ENCODE results near the gene GRK5. TPM values are rescaled to one million over a fixed set of nuclear protein-coding genes. Genes with fewer than 3 reads are reported as not detected.

Gene GRK5
- total and polyA plus RNA-seq, 8 donors = 10.9 to 95.9 (median 34.0) TPM

- 30 to 63% (median 47%) methylated on average over 5 of the region's 5 CpGs for WGBS, 5 donors
- H3K36me3 ChIP-seq = peaks cover 0 to 13% (median 8%) of the 10 kb centered on the region in 4 donors
- intact Hi-C loops (cut with DNase I; ENCODE audit: low total_unique reads) = no loop called here
- H3K27me3 ChIP-seq = no peaks in the 10 kb centered on the region
- TF ChIP-seq CTCF (IDR thresholded peaks at IDR 0.05) (no peak), POLR2AphosphoS5 (IDR thresholded peaks at IDR 0.05) (no peak), EP300 (IDR thresholded peaks at IDR 0.05) (no peak), POLR2A (IDR thresholded peaks at IDR 0.05) (no peak)
- no peak for DNase-seq
- H3K4me1 ChIP-seq = peaks cover 8 to 39% (median 26%) of the 10 kb centered on the region in 4 donors
- no peak overlapping the region for H3K4me3 ChIP-seq
- no peaks in the 10 kb centered on the region for H3K9me3 ChIP-seq
- H3K27ac ChIP-seq = peak overlapping the region in 1 of 5 donors; percentile 70
These were observed 292.3 kb downstream of the GRK5 start for GRCh38 chr10:119499677-119500002.

- 43 to 61% (median 57%) methylated on average over 8 of the region's 8 CpGs for WGBS, 5 donors
- peaks cover 0 to 13% (median 8%) of the 10 kb centered on the region in 4 donors for H3K36me3 ChIP-seq
- DNase-seq = no peak
- no peaks in the 10 kb centered on the region for H3K27me3 ChIP-seq
- no peak overlapping the region for H3K4me3 ChIP-seq
- no peaks in the 10 kb centered on the region for H3K9me3 ChIP-seq
- no peak for TF ChIP-seq POLR2AphosphoS5 (IDR thresholded peaks at IDR 0.05)
- no peak for TF ChIP-seq POLR2A (IDR thresholded peaks at IDR 0.05)
- TF ChIP-seq EP300 (IDR thresholded peaks at IDR 0.05) = no peak
- no peak for TF ChIP-seq CTCF (IDR thresholded peaks at IDR 0.05)
- peak overlapping the region in 2 of 5 donors; percentile 9 to 32 for H3K27ac ChIP-seq
- peaks cover 8 to 39% (median 23%) of the 10 kb centered on the region in 4 donors for H3K4me1 ChIP-seq
- intact Hi-C loops (cut with DNase I; ENCODE audit: low total_unique reads) = no loop called here
These were observed 292.9 kb downstream of the GRK5 start for GRCh38 chr10:119500123-119500795.

- Histone ChIP-seq H3K27me3 (no peaks in the 10 kb centered on the region), H3K9me3 (no peaks in the 10 kb centered on the region), H3K36me3 (peaks cover 0 to 13% (median 8%) of the 10 kb centered on the region in 4 donors), H3K4me1 (peaks cover 8 to 44% (median 24%) of the 10 kb centered on the region in 4 donors), H3K27ac (no peak overlapping the region), H3K4me3 (no peak overlapping the region)
- TF ChIP-seq EP300 (IDR thresholded peaks at IDR 0.05) = no peak
- TF ChIP-seq POLR2A (IDR thresholded peaks at IDR 0.05) = no peak
- TF ChIP-seq CTCF (IDR thresholded peaks at IDR 0.05) = no peak
- no peak for TF ChIP-seq POLR2AphosphoS5 (IDR thresholded peaks at IDR 0.05)
- 83 to 94% (median 87%) methylated on average over 6 of the region's 6 CpGs for WGBS, 5 donors
- no peak for DNase-seq
- intact Hi-C loops (cut with DNase I; ENCODE audit: low total_unique reads) = no loop called here
These were observed 293.4 kb downstream of the GRK5 start for GRCh38 chr10:119500821-119501220.

GRCh38 chr10:119501690-119502089 lies 294.3 kb downstream of the GRK5 start:
- H3K9me3 ChIP-seq = no peaks in the 10 kb centered on the region
- H3K4me1 ChIP-seq = peaks cover 8 to 48% (median 25%) of the 10 kb centered on the region in 4 donors
- intact Hi-C loops (cut with DNase I; ENCODE audit: low total_unique reads) = no loop called here
- H3K4me3 ChIP-seq = no peak overlapping the region
- H3K27me3 ChIP-seq = no peaks in the 10 kb centered on the region
- H3K27ac ChIP-seq = peak overlapping the region in 2 of 5 donors; percentile 32 to 34
- TF ChIP-seq POLR2AphosphoS5 (IDR thresholded peaks at IDR 0.05) (no peak), EP300 (IDR thresholded peaks at IDR 0.05) (no peak), CTCF (IDR thresholded peaks at IDR 0.05) (no peak), POLR2A (IDR thresholded peaks at IDR 0.05) (no peak)
- no peak for DNase-seq
- WGBS, 5 donors = 70 to 97% (median 83%) methylated on average over 2 of the region's 2 CpGs
- H3K36me3 ChIP-seq = peaks cover 0 to 13% (median 8%) of the 10 kb centered on the region in 4 donors
